Body of pancreas (tissue), 4 donors: ENCODE results near the gene LAMTOR5.

Experiments used
- POLR2A ChIP-seq, 3 donors: fragments of 450-650 bp; IDR thresholded peaks; one replicate each; pipeline ENCODE4 v1.6.1; 2016; ENCODE audit warnings: antibody characterized with exemption in 3 of 3, mild to moderate bottlenecking in 2 of 3
- TF ChIP-seq, protein P1 (sequence below), 7 experiments: fragments of 450-650 bp in 4 of 7; fragments of 200-600 bp in 3 of 7; sonication (generic) in 3 of 7; IDR thresholded peaks; one replicate each; pipeline ENCODE4 v1.5.1; 2016 to 2019; ENCODE audit warnings: antibody characterized with exemption in 7 of 7

DNA sequence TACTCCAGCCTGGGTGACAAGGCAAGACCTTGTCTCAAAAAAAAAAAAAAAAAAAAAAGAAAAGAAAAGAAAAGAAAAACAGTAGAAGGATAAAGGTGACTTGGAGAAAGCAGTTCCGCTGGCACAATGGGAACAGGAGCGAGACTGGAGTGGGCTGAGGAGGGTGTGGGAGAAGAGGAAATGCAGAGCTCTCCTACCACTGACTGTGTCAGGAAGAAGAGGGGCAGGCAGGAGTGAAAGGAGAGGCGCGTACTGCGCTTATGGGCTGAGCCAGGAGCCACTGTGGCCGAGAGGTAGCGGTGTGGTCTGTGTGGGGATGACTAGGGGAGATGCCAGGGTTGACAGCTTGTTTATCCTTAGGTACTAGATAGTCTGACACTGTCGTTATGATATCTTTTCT lies 37.1 kb upstream of the LAMTOR5 start:
- TF ChIP-seq, protein P1, sequence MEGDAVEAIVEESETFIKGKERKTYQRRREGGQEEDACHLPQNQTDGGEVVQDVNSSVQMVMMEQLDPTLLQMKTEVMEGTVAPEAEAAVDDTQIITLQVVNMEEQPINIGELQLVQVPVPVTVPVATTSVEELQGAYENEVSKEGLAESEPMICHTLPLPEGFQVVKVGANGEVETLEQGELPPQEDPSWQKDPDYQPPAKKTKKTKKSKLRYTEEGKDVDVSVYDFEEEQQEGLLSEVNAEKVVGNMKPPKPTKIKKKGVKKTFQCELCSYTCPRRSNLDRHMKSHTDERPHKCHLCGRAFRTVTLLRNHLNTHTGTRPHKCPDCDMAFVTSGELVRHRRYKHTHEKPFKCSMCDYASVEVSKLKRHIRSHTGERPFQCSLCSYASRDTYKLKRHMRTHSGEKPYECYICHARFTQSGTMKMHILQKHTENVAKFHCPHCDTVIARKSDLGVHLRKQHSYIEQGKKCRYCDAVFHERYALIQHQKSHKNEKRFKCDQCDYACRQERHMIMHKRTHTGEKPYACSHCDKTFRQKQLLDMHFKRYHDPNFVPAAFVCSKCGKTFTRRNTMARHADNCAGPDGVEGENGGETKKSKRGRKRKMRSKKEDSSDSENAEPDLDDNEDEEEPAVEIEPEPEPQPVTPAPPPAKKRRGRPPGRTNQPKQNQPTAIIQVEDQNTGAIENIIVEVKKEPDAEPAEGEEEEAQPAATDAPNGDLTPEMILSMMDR (IDR thresholded peaks at IDR 0.05), result no peak
- TF ChIP-seq POLR2A (IDR thresholded peaks at IDR 0.05), result no peak
